ENCODE data around the gene YY1AP1. TPM values are rescaled to one million over a fixed set of nuclear protein-coding genes. Genes with fewer than 3 reads are reported as not detected.
"Not testable (repeated sequence)": the region's sequence is repeated elsewhere in the genome, so short reads cannot be mapped to it uniquely, and the experiment has no call there.

Gene YY1AP1
- total RNA-seq, 1 donor = 54.6 TPM

DNA sequence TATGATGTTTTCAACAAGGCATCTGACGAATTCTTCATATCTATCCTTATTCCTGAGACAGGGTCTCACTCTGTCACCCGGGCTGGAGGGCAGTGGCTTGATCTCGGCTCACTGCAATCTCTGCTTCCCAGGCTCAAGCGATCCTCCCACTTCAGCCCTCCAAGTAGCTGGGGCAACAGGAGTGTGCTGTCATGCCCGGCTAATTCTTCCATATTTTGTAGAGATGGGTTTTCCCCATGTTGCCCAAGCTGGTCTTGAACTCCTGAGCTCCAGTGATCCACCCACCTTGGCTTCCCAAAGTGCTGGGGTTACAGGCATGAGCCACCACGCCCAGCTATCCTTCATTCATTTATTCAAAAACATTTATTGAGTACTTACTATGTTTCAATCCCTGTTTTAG, 8.0 kb downstream of the YY1AP1 start:
- Histone ChIP-seq H3K27me3 (ENCODE audit: insufficient read depth, low read length) (no peaks in the 10 kb centered on the region), H3K36me3 (ENCODE audit: insufficient read depth, low read length) (peaks cover 37% of the 10 kb centered on the region), H3K27ac (ENCODE audit: low read depth, low read length) (no peak overlapping the region), H3K9me3 (ENCODE audit: low read depth, low read length) (no peaks in the 10 kb centered on the region), H3K79me2 (ENCODE audit: insufficient read depth, low read length) (peaks cover 95% of the 10 kb centered on the region), H2AFZ (ENCODE audit: low read length) (no peak overlapping the region), H3K4me2 (ENCODE audit: insufficient read depth, low read length) (no peak overlapping the region), H4K20me1 (ENCODE audit: insufficient read depth, low read length) (peaks cover 46% of the 10 kb centered on the region), H3K4me3 (ENCODE audit: insufficient read depth, low read length) (no peak overlapping the region), H3K4me1 (ENCODE audit: insufficient read depth, low read length) (no peaks in the 10 kb centered on the region)
- TF ChIP-seq, protein P1, sequence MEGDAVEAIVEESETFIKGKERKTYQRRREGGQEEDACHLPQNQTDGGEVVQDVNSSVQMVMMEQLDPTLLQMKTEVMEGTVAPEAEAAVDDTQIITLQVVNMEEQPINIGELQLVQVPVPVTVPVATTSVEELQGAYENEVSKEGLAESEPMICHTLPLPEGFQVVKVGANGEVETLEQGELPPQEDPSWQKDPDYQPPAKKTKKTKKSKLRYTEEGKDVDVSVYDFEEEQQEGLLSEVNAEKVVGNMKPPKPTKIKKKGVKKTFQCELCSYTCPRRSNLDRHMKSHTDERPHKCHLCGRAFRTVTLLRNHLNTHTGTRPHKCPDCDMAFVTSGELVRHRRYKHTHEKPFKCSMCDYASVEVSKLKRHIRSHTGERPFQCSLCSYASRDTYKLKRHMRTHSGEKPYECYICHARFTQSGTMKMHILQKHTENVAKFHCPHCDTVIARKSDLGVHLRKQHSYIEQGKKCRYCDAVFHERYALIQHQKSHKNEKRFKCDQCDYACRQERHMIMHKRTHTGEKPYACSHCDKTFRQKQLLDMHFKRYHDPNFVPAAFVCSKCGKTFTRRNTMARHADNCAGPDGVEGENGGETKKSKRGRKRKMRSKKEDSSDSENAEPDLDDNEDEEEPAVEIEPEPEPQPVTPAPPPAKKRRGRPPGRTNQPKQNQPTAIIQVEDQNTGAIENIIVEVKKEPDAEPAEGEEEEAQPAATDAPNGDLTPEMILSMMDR (IDR thresholded peaks at IDR 0.05; ENCODE audit: extremely low read depth, low read depth, low read length) = no peak
- no peak for DNase-seq (ENCODE audit: insufficient read length, low spot score, missing footprints)

DNA sequence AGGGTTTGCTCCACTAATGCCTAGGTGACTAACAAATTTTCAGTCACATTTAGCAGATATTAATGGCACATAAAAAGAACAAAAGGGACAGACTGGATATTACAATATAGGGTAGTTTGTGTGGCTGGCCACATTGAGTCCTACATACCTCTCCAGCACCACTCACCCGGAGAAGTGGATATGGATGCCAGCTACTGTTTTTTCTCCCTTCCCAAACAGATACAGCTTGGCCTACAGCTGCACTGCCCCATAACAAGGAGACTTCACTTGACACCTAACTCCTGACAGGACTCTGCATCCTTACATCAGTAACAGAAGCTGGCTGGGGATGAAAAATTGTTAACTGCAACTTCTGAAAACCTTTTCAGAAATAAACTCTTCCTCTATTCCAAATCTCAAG, 9.6 kb downstream of the YY1AP1 start:
- H3K27me3 ChIP-seq (ENCODE audit: insufficient read depth, low read length); DNase-seq (ENCODE audit: insufficient read length, low spot score, missing footprints); H2AFZ ChIP-seq (ENCODE audit: low read length); H3K9me3 ChIP-seq (ENCODE audit: low read depth, low read length); H3K27ac ChIP-seq (ENCODE audit: low read depth, low read length); H3K4me3 ChIP-seq (ENCODE audit: insufficient read depth, low read length); H3K4me2 ChIP-seq (ENCODE audit: insufficient read depth, low read length); H3K4me1 ChIP-seq (ENCODE audit: insufficient read depth, low read length): not testable (repeated sequence)
- peaks cover 79% of the 10 kb centered on the region for H3K79me2 ChIP-seq (ENCODE audit: insufficient read depth, low read length)
- peaks cover 33% of the 10 kb centered on the region for H4K20me1 ChIP-seq (ENCODE audit: insufficient read depth, low read length)
- H3K36me3 ChIP-seq (ENCODE audit: insufficient read depth, low read length) = peaks cover 49% of the 10 kb centered on the region

GRCh38 chr1:155678027-155678426, 10.5 kb downstream of the YY1AP1 start:
- DNase-seq (ENCODE audit: insufficient read length, low spot score, missing footprints) = no peak

GRCh38 chr1:155673003-155673402, 15.6 kb downstream of the YY1AP1 start:
- Histone ChIP-seq H3K27me3 (ENCODE audit: insufficient read depth, low read length) (no peaks in the 10 kb centered on the region), H3K36me3 (ENCODE audit: insufficient read depth, low read length) (peaks cover 79% of the 10 kb centered on the region), H3K4me2 (ENCODE audit: insufficient read depth, low read length) (no peak overlapping the region), H3K27ac (ENCODE audit: low read depth, low read length) (no peak overlapping the region), H3K79me2 (ENCODE audit: insufficient read depth, low read length) (peaks cover 25% of the 10 kb centered on the region), H2AFZ (ENCODE audit: low read length) (no peak overlapping the region), H3K4me3 (ENCODE audit: insufficient read depth, low read length) (no peak overlapping the region), H3K4me1 (ENCODE audit: insufficient read depth, low read length) (no peaks in the 10 kb centered on the region), H3K9me3 (ENCODE audit: low read depth, low read length) (no peaks in the 10 kb centered on the region), H4K20me1 (ENCODE audit: insufficient read depth, low read length) (peaks cover 2% of the 10 kb centered on the region)
- TF ChIP-seq, protein P1 (IDR thresholded peaks at IDR 0.05; ENCODE audit: extremely low read depth, low read depth, low read length) = no peak
- DNase-seq (ENCODE audit: insufficient read length, low spot score, missing footprints) = no peak

More at GRCh38 chr1:155678027-155678426, 10.5 kb downstream of the YY1AP1 start:
- Histone ChIP-seq H3K4me2 (ENCODE audit: insufficient read depth, low read length) (no peak overlapping the region), H3K9me3 (ENCODE audit: low read depth, low read length) (no peaks in the 10 kb centered on the region), H2AFZ (ENCODE audit: low read length) (no peak overlapping the region), H4K20me1 (ENCODE audit: insufficient read depth, low read length) (peaks cover 27% of the 10 kb centered on the region), H3K79me2 (ENCODE audit: insufficient read depth, low read length) (peaks cover 72% of the 10 kb centered on the region), H3K27ac (ENCODE audit: low read depth, low read length) (no peak overlapping the region), H3K4me1 (ENCODE audit: insufficient read depth, low read length) (no peaks in the 10 kb centered on the region), H3K36me3 (ENCODE audit: insufficient read depth, low read length) (peaks cover 54% of the 10 kb centered on the region), H3K4me3 (ENCODE audit: insufficient read depth, low read length) (no peak overlapping the region), H3K27me3 (ENCODE audit: insufficient read depth, low read length) (no peaks in the 10 kb centered on the region)
- TF ChIP-seq, protein P1 (IDR thresholded peaks at IDR 0.05; ENCODE audit: extremely low read depth, low read depth, low read length) = no peak

Measured in osteoblast (primary cell).